Muscle layer of colon (tissue), 2 donors: ENCODE measurements around the gene EIF4A3.
A peak's percentile ranks its signal among the peaks of the same experiment; 100 is the strongest.

Source experiments
- H3K27ac ChIP-seq: one replicate; pipeline ENCODE4 v1.7.0; 2013; ENCODE audit warnings: low read depth, mild to moderate bottlenecking, low read length, moderate library complexity
- H3K27me3 ChIP-seq, 2 donors: one replicate each; pipeline ENCODE4 v1.7.0; 2013; ENCODE audit warnings: low read length in 2 of 2, mild to moderate bottlenecking in 2 of 2; ENCODE audit not compliant: insufficient read depth in 2 of 2, control insufficient read depth in 1 of 2
- H3K36me3 ChIP-seq: one replicate; pipeline ENCODE4 v1.7.0; 2013; ENCODE audit warnings: mild to moderate bottlenecking, low read length; ENCODE audit not compliant: insufficient read depth
- H3K4me1 ChIP-seq: one replicate; pipeline ENCODE4 v1.7.0; 2013; ENCODE audit warnings: mild to moderate bottlenecking, low read length; ENCODE audit not compliant: insufficient read depth
- H3K4me3 ChIP-seq, 2 donors: one replicate each; pipeline ENCODE4 v1.7.0; 2013; ENCODE audit warnings: low read length in 2 of 2, low read depth in 1 of 2, mild to moderate bottlenecking in 1 of 2, moderate library complexity in 1 of 2
- H3K9ac ChIP-seq: one replicate; pipeline ENCODE4 v1.7.0; 2013; ENCODE audit warnings: low read length
- H3K9me3 ChIP-seq: one replicate; pipeline ENCODE4 v1.7.0; 2013; ENCODE audit warnings: mild to moderate bottlenecking, low read length
- donor health status: abdominal sarcoma.
- donor health status: Adenocarcinoma of cecum.

EIF4A3 gene

DNA sequence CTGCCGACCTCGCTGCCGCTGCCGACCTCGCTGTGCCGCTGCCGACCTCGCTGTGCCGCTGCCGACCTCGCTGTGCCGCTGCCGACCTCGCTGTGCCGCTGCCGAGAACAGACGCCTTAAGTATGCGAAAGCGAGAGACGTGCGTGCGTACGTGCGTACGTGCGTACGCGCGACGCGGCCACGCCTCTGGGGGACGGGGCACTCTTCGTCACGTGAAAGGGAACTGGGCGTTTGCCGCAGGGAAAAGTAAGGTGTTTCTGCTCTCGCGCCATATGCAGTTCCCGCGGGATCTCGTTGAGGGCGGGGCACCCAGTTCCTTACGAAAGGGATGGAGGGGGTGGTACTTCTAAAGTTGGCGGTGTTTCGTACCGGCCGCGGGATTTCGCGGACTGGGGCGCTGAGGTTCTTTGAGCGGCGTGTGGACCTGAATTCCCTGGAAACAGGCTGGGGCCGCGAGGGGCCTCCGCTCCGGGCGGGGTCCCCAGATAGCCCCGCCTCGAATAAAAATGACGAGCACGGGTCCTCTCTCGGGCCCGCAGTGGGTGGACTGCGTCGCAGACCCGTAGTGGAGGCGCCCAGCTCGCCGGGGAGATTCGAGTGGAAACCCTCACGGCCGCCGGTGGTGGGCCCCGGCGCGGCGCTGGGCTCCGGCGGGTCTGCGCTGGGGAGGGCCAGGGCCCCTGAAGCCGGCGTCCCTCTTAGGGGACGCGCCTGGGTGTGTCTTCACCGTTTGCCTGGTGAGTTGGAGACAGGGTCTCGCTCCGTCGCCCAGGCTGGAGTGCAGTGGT is at the start of gene EIF4A3:
EIF4A3 (minus strand) TSS at position 94 of the 788 bp plus-strand sequence. CDS start 167 bp downstream, outside the sequence.
- H3K4me3 ChIP-seq = peak within 1 kb of the TSS; percentile 90 to 99
- peaks cover 16% of the 10 kb centered on the region for H3K4me1 ChIP-seq
- peak within 1 kb of the TSS; percentile 51 for H3K9ac ChIP-seq
- peak within 1 kb of the TSS; percentile 85 for H3K27ac ChIP-seq
- no peaks in the 10 kb centered on the region for H3K9me3 ChIP-seq
- H3K27me3 ChIP-seq = no peaks in the 10 kb centered on the region
- peaks cover 18% of the 10 kb centered on the region for H3K36me3 ChIP-seq

DNA sequence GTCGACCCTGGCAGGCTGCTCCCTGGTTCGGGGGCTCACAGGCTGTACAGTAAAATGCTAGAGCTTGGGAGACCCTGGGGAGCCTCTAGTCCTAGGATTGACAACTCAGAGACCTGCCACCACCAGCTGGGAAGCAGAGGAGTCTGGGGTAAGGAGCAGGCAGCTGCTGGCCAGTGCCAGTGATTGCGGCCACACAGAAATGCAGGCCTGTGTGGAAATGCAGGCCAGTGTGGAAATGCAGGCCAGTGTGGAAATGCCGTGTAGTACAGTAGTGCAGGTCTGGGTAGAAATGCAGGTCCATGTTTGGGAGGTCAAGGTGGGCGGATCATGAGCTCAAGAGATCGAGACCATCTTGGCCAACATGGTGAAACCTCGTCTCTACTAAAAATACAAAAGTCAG is 49.7 kb upstream of the EIF4A3 start:
- Histone ChIP-seq H3K4me3 (no peak overlapping the region), H3K9me3 (no peaks in the 10 kb centered on the region), H3K27me3 (peaks cover 5 to 21% of the 10 kb centered on the region in 2 donors), H3K9ac (no peak overlapping the region), H3K27ac (no peak overlapping the region), H3K36me3 (no peaks in the 10 kb centered on the region), H3K4me1 (no peaks in the 10 kb centered on the region)

DNA sequence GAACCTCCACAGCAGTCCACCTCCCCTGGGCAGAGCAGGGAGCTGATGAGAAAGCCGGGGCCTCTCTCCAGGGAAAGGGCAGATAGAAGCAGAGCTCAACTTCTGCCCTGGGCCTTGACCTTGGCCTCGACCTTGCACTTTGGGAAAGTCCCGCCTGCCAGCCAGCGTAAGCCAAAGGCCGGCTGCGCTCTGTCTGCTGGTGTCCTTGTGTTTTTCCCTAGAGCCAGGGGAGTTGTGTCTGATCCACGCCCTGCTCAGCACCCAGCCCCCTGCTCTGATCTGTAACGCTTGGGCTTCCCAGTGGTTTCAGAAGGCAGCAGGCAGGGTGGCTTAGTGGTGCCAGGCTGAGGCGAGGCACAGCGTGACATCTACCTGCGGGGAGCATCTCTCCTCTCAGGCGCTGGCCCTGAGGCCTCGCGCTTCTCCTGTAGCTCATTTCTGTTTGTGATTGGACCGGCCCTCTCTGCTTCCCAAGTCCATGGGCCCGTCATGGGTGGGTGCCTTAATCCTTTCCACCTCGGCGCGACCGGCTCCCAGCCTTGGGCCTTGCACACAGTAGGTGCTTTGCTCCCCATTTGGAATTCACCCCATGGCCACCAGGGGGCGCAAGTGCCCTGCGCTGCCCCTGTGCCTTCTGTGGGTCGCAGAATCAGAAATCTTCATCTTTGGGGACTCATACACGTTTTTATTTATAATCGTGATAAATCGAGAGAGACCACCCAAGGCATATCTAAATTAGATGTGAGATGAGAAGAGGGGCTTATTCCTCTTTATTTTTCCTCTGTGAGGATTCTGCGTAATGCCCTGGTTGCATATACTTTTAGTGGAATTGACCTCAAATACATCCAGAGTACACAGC is 49.0 kb upstream of the EIF4A3 start:
- peaks cover 5 to 21% of the 10 kb centered on the region in 2 donors for H3K27me3 ChIP-seq
- no peaks in the 10 kb centered on the region for H3K4me1 ChIP-seq
- H3K9me3 ChIP-seq = no peaks in the 10 kb centered on the region
- no peak overlapping the region for H3K4me3 ChIP-seq
- no peaks in the 10 kb centered on the region for H3K36me3 ChIP-seq
- no peak overlapping the region for H3K9ac ChIP-seq
- H3K27ac ChIP-seq = no peak overlapping the region

DNA sequence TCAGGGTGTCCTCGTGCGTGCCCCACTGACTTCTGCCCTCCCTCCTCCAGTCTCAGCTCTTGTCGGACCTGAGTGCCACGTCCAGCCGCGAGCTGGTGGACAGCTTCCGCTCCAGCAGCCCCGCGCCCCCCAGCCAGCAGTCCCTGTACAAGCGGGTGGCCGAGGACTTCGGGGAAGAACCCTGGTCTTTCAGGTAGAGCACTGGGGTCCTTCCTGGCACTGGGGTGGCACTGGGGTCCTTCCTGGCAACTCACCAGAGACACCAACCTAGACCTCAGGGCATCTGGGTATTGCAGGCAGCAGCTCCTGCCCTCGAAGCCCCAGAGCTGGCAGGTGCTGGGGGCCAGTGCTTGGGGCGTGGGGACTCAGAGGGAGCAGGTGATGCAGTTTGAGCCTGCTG is 48.2 kb upstream of the EIF4A3 start:
- Histone ChIP-seq H3K4me1 (no peaks in the 10 kb centered on the region), H3K9ac (no peak overlapping the region), H3K9me3 (no peaks in the 10 kb centered on the region), H3K4me3 (no peak overlapping the region), H3K27me3 (peaks cover 5 to 21% of the 10 kb centered on the region in 2 donors), H3K36me3 (no peaks in the 10 kb centered on the region), H3K27ac (no peak overlapping the region)

DNA sequence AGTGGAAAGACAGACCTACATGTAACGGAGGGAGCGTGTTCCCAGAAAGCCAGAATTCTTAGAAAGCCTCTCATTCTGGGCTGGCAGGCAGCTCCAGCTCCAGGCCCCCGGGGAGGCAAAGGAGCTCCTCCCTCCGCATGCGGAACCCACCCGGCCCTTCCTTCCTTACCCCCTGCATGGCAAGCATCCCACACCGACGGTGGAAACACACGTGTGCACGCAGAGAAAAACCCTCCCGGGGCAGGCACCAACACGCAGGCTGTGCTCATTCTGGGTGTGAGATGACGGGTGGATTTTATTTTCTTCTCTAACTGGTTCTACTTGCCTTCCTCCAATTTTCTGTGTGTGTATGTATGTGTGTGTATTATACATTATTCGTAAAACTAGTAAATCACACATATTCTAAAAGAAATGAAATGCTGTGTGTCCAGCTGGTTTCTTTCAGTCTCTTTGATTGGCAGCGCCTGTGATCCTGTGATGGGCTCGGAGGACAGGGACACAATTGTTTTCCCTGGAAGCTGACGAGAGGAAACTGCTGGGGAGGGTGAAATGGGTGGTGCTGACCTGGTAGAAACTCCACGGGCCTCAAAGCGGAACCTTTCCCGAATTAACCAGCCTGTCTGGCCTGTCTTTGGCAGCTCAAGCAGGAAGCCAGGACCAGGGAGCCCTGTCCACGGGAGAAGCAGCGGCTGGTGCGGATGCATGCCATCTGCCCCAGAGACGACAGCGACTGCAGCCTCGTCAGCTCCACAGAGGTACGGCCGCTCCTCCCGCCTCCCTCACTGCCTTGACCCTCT is 45.1 kb upstream of the EIF4A3 start:
- Histone ChIP-seq H3K27ac (no peak overlapping the region), H3K9me3 (no peaks in the 10 kb centered on the region), H3K36me3 (no peaks in the 10 kb centered on the region), H3K4me1 (no peaks in the 10 kb centered on the region), H3K27me3 (peaks cover 5 to 25% of the 10 kb centered on the region in 2 donors), H3K4me3 (no peak overlapping the region), H3K9ac (no peak overlapping the region)

DNA sequence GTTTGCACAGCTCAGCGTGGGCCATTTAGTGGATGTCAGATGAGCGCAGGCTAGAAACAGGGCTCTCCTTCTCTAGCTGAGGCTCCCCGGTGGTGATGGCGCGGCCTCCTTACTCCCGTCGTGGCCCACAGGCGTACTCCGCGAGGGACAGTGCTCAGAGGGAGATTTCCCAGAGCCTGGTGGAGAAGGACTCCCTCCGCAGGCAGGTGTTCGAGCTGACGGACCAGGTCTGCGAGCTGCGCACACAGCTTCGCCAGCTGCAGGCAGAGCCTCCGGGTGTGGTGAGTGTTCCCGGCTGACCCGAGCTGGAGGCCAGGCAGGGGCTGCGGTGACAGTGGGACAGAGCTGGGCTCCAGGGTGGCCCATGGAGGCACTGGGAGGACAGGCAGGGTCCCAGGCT is 44.3 kb upstream of the EIF4A3 start:
- Histone ChIP-seq H3K9ac (no peak overlapping the region), H3K4me3 (no peak overlapping the region), H3K27me3 (peaks cover under 1 to 25% of the 10 kb centered on the region in 2 donors), H3K4me1 (no peaks in the 10 kb centered on the region), H3K27ac (no peak overlapping the region), H3K9me3 (no peaks in the 10 kb centered on the region), H3K36me3 (no peaks in the 10 kb centered on the region)

DNA sequence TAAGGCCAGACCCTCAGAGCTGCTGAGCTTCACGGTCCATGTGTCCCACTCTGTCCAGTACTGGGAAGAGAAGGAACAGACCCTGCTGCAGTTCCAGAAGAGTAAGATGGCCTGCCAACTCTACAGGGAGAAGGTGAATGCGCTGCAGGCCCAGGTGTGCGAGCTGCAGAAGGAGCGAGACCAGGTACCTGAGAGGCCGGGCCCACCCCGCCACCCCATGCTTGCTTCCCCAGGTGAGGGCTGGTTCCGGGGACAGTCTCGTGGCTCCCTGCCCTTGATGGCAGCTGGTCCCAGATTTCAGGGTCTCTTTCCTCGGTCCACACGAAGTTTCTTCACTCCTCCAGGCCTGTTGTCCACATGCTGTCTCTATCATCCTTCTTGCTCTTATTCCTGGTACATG is 43.8 kb upstream of the EIF4A3 start:
- H3K4me3 ChIP-seq = no peak overlapping the region
- H3K9me3 ChIP-seq = no peaks in the 10 kb centered on the region
- no peak overlapping the region for H3K27ac ChIP-seq
- peaks cover 0 to 21% of the 10 kb centered on the region in 2 donors for H3K27me3 ChIP-seq
- H3K9ac ChIP-seq = no peak overlapping the region
- no peaks in the 10 kb centered on the region for H3K4me1 ChIP-seq
- no peaks in the 10 kb centered on the region for H3K36me3 ChIP-seq

DNA sequence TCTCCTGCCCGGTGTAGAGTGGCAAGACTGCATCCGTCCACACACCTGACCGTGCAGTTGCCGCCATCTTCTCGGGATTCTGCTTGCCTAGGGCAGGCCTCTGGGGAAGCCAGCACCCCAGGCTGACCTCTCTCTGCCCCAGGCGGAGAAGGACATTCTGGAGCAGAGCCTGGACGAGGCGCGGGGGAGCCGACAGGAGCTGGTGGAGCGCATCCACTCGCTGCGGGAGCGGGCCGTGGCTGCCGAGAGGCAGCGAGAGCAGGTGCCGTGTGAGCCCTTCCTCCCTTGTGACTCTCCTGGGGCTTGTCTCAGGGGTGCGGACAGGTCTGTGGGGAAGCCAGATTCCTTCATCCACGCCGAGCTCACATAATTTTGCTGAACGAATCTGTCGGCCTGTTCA is 42.7 kb upstream of the EIF4A3 start:
- H3K36me3 ChIP-seq = no peaks in the 10 kb centered on the region
- H3K27me3 ChIP-seq = peaks cover 0 to 10% of the 10 kb centered on the region in 2 donors
- H3K9me3 ChIP-seq = no peaks in the 10 kb centered on the region

DNA sequence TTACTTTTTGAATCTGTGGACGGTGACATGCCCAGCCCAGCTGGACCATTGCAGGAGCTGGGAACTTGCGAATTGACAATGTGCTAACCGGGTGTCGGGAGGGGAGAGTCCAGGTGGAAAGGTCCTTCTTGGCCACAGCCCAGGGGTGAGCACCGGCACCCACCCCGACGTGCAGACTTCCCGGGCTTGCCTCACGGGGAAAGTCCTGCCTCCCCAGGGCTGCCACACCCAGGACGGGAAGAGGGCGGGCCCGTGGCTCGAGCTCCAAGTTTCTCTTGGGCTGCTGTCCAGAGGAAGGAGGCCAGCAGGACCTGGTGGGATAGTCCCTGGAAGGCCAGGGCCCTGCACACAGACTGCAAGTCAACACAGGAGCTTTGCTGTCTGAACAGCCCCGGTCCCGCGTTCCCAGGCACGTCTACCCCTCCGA is 40.6 kb upstream of the EIF4A3 start:
- Histone ChIP-seq H3K36me3 (no peaks in the 10 kb centered on the region), H3K27me3 (peaks cover 0 to 4% of the 10 kb centered on the region in 2 donors), H3K9me3 (no peaks in the 10 kb centered on the region), H3K27ac (no peak overlapping the region), H3K4me1 (no peaks in the 10 kb centered on the region), H3K9ac (no peak overlapping the region), H3K4me3 (no peak overlapping the region)

More for the DNA sequence above, 42.7 kb upstream of the EIF4A3 start:
- H3K4me1 ChIP-seq = no peaks in the 10 kb centered on the region
- no peak overlapping the region for H3K4me3 ChIP-seq
- H3K9ac ChIP-seq = no peak overlapping the region
- H3K27ac ChIP-seq = no peak overlapping the region

DNA sequence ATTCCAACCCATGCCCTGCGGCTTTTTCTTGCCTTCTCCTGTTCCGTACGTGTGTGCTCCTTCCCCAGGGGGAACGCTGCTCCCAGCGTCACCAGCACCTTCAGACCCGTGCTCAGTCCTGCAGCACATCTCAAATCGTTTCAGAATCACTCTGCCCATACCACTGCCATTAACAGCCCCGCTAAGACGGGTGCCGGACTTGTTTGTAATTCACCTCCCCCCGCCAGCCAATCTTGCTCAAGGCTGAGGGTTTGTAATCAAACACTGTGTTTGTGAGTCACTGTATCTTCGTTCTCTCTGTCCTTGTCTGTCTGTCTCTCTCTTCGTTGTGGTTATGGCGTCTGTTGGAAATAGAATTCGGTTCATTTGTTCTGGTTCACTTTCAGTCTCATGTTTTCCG is 40.2 kb upstream of the EIF4A3 start:
- H3K36me3 ChIP-seq = no peaks in the 10 kb centered on the region
- H3K27me3 ChIP-seq = peaks cover 0 to 4% of the 10 kb centered on the region in 2 donors
- no peak overlapping the region for H3K9ac ChIP-seq
- no peaks in the 10 kb centered on the region for H3K4me1 ChIP-seq
- H3K9me3 ChIP-seq = no peaks in the 10 kb centered on the region
- H3K4me3 ChIP-seq = no peak overlapping the region
- H3K27ac ChIP-seq = no peak overlapping the region

DNA sequence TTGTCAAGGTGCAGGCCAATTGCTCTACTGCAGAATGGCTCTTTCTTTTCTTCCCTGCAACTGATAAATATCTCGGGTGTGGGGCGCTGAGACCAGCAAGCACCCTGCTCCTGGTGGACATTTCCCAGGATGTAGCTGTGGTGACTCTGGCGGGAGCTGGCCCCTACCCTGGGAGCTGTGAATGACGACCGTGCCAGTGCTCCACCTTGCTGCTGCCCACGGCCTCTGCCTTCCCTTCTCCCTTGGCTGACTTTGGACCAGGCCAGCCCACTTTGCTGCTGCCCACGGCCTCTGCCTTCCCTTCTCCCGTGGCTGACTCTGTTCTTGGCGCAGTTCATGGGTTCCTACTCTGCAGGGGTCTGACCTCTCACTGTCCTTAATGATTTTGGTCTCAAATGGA is 39.0 kb upstream of the EIF4A3 start:
- H3K36me3 ChIP-seq = no peaks in the 10 kb centered on the region
- H3K27ac ChIP-seq = no peak overlapping the region
- no peak overlapping the region for H3K9ac ChIP-seq
- H3K27me3 ChIP-seq = peaks cover 0 to 4% of the 10 kb centered on the region in 2 donors
- no peaks in the 10 kb centered on the region for H3K4me1 ChIP-seq
- no peak overlapping the region for H3K4me3 ChIP-seq
- no peaks in the 10 kb centered on the region for H3K9me3 ChIP-seq
